Superior temporal gyrus (tissue), 1 donor: ENCODE results near the gene LRRC1.

ENCODE experiments used
- DNase-seq: peaks from one replicate; pipeline ENCODE4 v3.0.0-alpha.2; 2016; ENCODE audit errors: extremely low spot score

LRRC1 gene

GRCh38 chr6:53887316-53887715, 92.5 kb downstream of the LRRC1 start:
- DNase-seq: no peak

- DNase-seq: no peak
Measured at GRCh38 chr6:53888931-53889330, 94.1 kb downstream of the LRRC1 start.

GRCh38 chr6:53889365-53889764, 94.6 kb downstream of the LRRC1 start:
- DNase-seq: no peak

GRCh38 chr6:53892707-53893106, 97.9 kb downstream of the LRRC1 start:
- DNase-seq: no peak

GRCh38 chr6:53894091-53894490, 99.3 kb downstream of the LRRC1 start:
- DNase-seq: no peak

GRCh38 chr6:53896196-53896595, 101.4 kb downstream of the LRRC1 start:
- no peak for DNase-seq

GRCh38 chr6:53898026-53898795, 103.4 kb downstream of the LRRC1 start:
- DNase-seq: no peak

GRCh38 chr6:53899512-53899911, 104.7 kb downstream of the LRRC1 start:
- no peak for DNase-seq

- no peak for DNase-seq
Measured at GRCh38 chr6:53903357-53903756, 108.6 kb downstream of the LRRC1 start.

- DNase-seq: no peak
Measured at GRCh38 chr6:53906103-53906502, 111.3 kb downstream of the LRRC1 start.

GRCh38 chr6:53906842-53907241, 112.0 kb downstream of the LRRC1 start:
- DNase-seq: peak; percentile 59

GRCh38 chr6:53910834-53911233, 116.0 kb downstream of the LRRC1 start:
- DNase-seq: peak; percentile 95

GRCh38 chr6:53912661-53913060, 117.9 kb downstream of the LRRC1 start:
- DNase-seq: peak; percentile 81

- DNase-seq: no peak
Measured at GRCh38 chr6:53913286-53913685, 118.5 kb downstream of the LRRC1 start.

- no peak for DNase-seq
Measured at GRCh38 chr6:53915026-53915691, 120.4 kb downstream of the LRRC1 start.

GRCh38 chr6:53916804-53917463, 122.1 kb downstream of the LRRC1 start:
- DNase-seq: peak; percentile 67

GRCh38 chr6:53917464-53917842, 122.6 kb downstream of the LRRC1 start:
- DNase-seq: no peak

GRCh38 chr6:53918854-53919510, 124.2 kb downstream of the LRRC1 start:
- no peak for DNase-seq

- no peak for DNase-seq
Measured at GRCh38 chr6:53919881-53920360, 125.1 kb downstream of the LRRC1 start.

- no peak for DNase-seq
Measured at GRCh38 chr6:53920881-53921280, 126.1 kb downstream of the LRRC1 start.

GRCh38 chr6:53921639-53922038, 126.8 kb downstream of the LRRC1 start:
- DNase-seq: no peak

- no peak for DNase-seq
Measured at GRCh38 chr6:53922539-53922981, 127.8 kb downstream of the LRRC1 start.
